Fibroblast of lung (primary cell): ENCODE results near the gene CCDC182. TPM values are rescaled to one million over a fixed set of nuclear protein-coding genes. Genes with fewer than 3 reads are reported as not detected.

Experiments
- DNase-seq, 2 donors: peaks; one replicate each; pipeline versions ENCODE4 v3.0.0 to v3.0.0-alpha.2; 2010; ENCODE audit warnings: low read depth in 2 of 2
- H2AFZ ChIP-seq: 2 replicates; pipeline ENCODE4 v1.5.1; 2012; ENCODE audit warnings: low read length, control low read depth, inconsistent platforms
- H3K27ac ChIP-seq: 2 replicates; pipeline ENCODE4 v1.5.1; 2011; ENCODE audit warnings: low read length, control low read depth; ENCODE audit not compliant: insufficient read depth
- H3K27me3 ChIP-seq: 2 replicates; pipeline ENCODE4 v1.5.1; 2011; ENCODE audit warnings: mild to moderate bottlenecking, low read length; ENCODE audit not compliant: control insufficient read depth, insufficient read depth
- H3K36me3 ChIP-seq: 2 replicates; pipeline ENCODE4 v1.5.1; 2011; ENCODE audit warnings: low read length; ENCODE audit not compliant: control insufficient read depth, insufficient read depth
- H3K4me1 ChIP-seq: 2 replicates; pipeline ENCODE4 v1.5.1; 2011; ENCODE audit warnings: low read length; ENCODE audit not compliant: control insufficient read depth, insufficient read depth; ENCODE audit errors: extremely low read depth
- H3K4me2 ChIP-seq: 2 replicates; pipeline ENCODE4 v1.5.1; 2011; ENCODE audit warnings: low read length, control low read depth; ENCODE audit not compliant: insufficient read depth; ENCODE audit errors: extremely low read depth
- H3K4me3 ChIP-seq, 4 experiments: fragments of 200-600 bp in 1 of 4; sonication (generic) in 1 of 4; replicated peaks in 1 of 4; 2 replicates each; pipeline ENCODE4 v1.5.1; 2011 to 2016; ENCODE audit warnings: low read length in 4 of 4, low read depth in 3 of 4, mild to moderate bottlenecking in 3 of 4, control low read depth in 2 of 4, inconsistent platforms in 1 of 4, mixed read lengths in 1 of 4; ENCODE audit not compliant: insufficient read depth in 1 of 4; ENCODE audit errors: control extremely low read depth in 1 of 4
- H3K79me2 ChIP-seq: 2 replicates; pipeline ENCODE4 v1.5.1; 2012; ENCODE audit warnings: mild to moderate bottlenecking, low read length, inconsistent platforms; ENCODE audit not compliant: control insufficient read depth, insufficient read depth
- H3K9ac ChIP-seq: 2 replicates; pipeline ENCODE4 v1.5.1; 2011; ENCODE audit warnings: mild to moderate bottlenecking, low read length, control low read depth; ENCODE audit not compliant: insufficient read depth
- H3K9me3 ChIP-seq: 2 replicates; pipeline ENCODE4 v1.5.1; 2012; ENCODE audit warnings: low read depth, low read length; ENCODE audit not compliant: control insufficient read depth, insufficient read depth
- H4K20me1 ChIP-seq: 2 replicates; pipeline ENCODE4 v1.5.1; 2011; ENCODE audit warnings: low read length; ENCODE audit not compliant: control insufficient read depth, insufficient read depth; ENCODE audit errors: extremely low read depth
- CTCF ChIP-seq, 2 donors: IDR thresholded peaks in 1 of 2; conservative IDR thresholded peaks in 1 of 2; 1 replicate in 1 of 2; 2 replicates in 1 of 2; pipeline ENCODE4 v1.5.1; 2011 to 2012; ENCODE audit warnings: low read length in 2 of 2, control low read depth in 1 of 2, inconsistent platforms in 1 of 2, low read depth in 1 of 2, mild to moderate bottlenecking in 1 of 2
- EZH2 ChIP-seq: IDR thresholded peaks from 2 replicates; pipeline ENCODE4 v1.5.1; 2012; ENCODE audit warnings: low read length, control low read depth, mild to moderate bottlenecking; ENCODE audit errors: missing control alignments
- polyA plus RNA-seq, 2 donors: library from polyadenylated mRNA; depleted of rRNA in 1 of 2; stranded (reverse) in 1 of 2; unstranded in 1 of 2; fragments of >200 nt; gene quantifications; 2 replicates each; pipeline ENCODE4 v1.2.1, GENCODE V29; 2011 to 2012; ENCODE audit warnings: missing spikeins in 1 of 2
- total RNA-seq: library from RNA; depleted of rRNA; stranded (reverse); fragments of >200 nt; gene quantifications from 2 replicates; pipeline ENCODE4 v1.2.1, GENCODE V29; 2014

CCDC182 gene
- total and polyA plus RNA-seq, 2 donors (not counting 1 experiment from before 2014, with no cell fraction given) = not detected

- Histone ChIP-seq H3K36me3 (no peaks in the 10 kb centered on the region), H4K20me1 (no peaks in the 10 kb centered on the region), H3K27ac (no peak overlapping the region), H3K4me2 (no peak overlapping the region), H2AFZ (no peak overlapping the region), H3K4me3 (no peak overlapping the region), H3K9me3 (no peaks in the 10 kb centered on the region), H3K27me3 (peaks cover 2% of the 10 kb centered on the region), H3K4me1 (no peaks in the 10 kb centered on the region), H3K9ac (no peak overlapping the region), H3K79me2 (no peaks in the 10 kb centered on the region)
- TF ChIP-seq EZH2 (peak; percentile 23), CTCF (conservative IDR thresholded peaks at IDR 0.05 in 1 of 2, IDR thresholded peaks at IDR 0.05 in 1 of 2; ENCODE audit: low read depth in 1 of 2, low read length in 2 of 2) (no peak)
- no peak for DNase-seq
Observed at GRCh38 chr17:57699751-57700219, 45.3 kb downstream of the CCDC182 start.

- no peak for TF ChIP-seq CTCF (conservative IDR thresholded peaks at IDR 0.05 in 1 of 2, IDR thresholded peaks at IDR 0.05 in 1 of 2; ENCODE audit: low read depth in 1 of 2, low read length in 2 of 2)
- no peak for TF ChIP-seq EZH2
- Histone ChIP-seq H3K4me3 (no peak overlapping the region), H3K27ac (no peak overlapping the region), H4K20me1 (no peaks in the 10 kb centered on the region), H2AFZ (no peak overlapping the region), H3K36me3 (no peaks in the 10 kb centered on the region), H3K27me3 (peaks cover 2% of the 10 kb centered on the region), H3K79me2 (no peaks in the 10 kb centered on the region), H3K9ac (no peak overlapping the region), H3K4me2 (no peak overlapping the region), H3K9me3 (no peaks in the 10 kb centered on the region), H3K4me1 (no peaks in the 10 kb centered on the region)
- DNase-seq = no peak
Observed at GRCh38 chr17:57697891-57698711, 47.0 kb downstream of the CCDC182 start.

- Histone ChIP-seq H3K27me3 (peaks cover 2% of the 10 kb centered on the region), H3K4me1 (no peaks in the 10 kb centered on the region), H3K79me2 (no peaks in the 10 kb centered on the region), H3K4me2 (no peak overlapping the region), H3K9me3 (no peaks in the 10 kb centered on the region), H3K27ac (no peak overlapping the region), H2AFZ (no peak overlapping the region), H3K9ac (no peak overlapping the region), H3K4me3 (no peak overlapping the region), H4K20me1 (no peaks in the 10 kb centered on the region), H3K36me3 (no peaks in the 10 kb centered on the region)
- no peak for TF ChIP-seq EZH2
- TF ChIP-seq CTCF (conservative IDR thresholded peaks at IDR 0.05 in 1 of 2, IDR thresholded peaks at IDR 0.05 in 1 of 2; ENCODE audit: low read depth in 1 of 2, low read length in 2 of 2) = no peak
- no peak for DNase-seq
Observed at GRCh38 chr17:57697197-57697596, 47.9 kb downstream of the CCDC182 start.
